ENCODE data around the gene PKP3.

The PKP3 gene

DNA sequence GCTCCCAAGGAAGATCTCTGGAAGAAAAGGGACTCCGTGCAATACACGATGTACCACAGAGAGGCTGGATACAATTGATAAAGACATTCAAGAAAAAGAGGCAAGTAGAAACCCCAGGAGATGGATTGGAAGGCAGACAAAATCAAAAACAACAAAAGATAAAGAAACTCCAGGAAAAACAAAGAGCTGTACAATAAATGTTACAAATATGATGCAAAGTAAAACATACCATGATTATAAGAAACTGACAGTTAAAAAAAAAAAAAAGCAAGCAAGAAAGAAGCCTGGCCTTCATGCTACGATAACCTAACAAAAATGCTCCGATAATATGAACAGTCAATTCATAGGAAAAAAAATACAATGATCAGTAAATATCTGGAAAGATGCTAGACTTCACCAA, 31.3 kb downstream of the PKP3 start:
- TF ChIP-seq ZFX (IDR thresholded peaks at IDR 0.05), result no peak
- TF ChIP-seq, protein P1, sequence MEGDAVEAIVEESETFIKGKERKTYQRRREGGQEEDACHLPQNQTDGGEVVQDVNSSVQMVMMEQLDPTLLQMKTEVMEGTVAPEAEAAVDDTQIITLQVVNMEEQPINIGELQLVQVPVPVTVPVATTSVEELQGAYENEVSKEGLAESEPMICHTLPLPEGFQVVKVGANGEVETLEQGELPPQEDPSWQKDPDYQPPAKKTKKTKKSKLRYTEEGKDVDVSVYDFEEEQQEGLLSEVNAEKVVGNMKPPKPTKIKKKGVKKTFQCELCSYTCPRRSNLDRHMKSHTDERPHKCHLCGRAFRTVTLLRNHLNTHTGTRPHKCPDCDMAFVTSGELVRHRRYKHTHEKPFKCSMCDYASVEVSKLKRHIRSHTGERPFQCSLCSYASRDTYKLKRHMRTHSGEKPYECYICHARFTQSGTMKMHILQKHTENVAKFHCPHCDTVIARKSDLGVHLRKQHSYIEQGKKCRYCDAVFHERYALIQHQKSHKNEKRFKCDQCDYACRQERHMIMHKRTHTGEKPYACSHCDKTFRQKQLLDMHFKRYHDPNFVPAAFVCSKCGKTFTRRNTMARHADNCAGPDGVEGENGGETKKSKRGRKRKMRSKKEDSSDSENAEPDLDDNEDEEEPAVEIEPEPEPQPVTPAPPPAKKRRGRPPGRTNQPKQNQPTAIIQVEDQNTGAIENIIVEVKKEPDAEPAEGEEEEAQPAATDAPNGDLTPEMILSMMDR (conservative IDR thresholded peaks at IDR 0.05), result no peak

DNA sequence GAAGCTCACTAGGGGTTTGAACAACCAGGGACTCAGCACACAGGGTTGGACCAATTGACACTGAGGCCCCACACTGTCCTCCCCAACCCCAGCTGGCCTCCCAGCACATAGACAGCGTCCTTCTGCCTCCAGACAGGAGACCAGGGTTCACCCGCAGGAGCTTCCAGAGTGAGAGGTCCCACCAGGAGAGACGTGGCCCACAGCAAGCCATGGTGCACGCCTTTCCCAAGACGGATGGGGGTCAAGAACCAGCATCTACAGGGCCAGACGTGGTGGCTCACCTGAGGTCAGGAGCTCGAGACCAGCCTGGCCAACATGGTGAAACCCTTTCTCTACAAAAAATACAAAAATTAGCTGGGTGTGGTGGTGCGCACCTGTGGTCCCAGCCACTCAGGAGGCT, 32.8 kb downstream of the PKP3 start:
- no peak overlapping the region for H3K27ac ChIP-seq
- TF ChIP-seq ZFX (IDR thresholded peaks at IDR 0.05), result no peak
- TF ChIP-seq, protein P1 (conservative IDR thresholded peaks at IDR 0.05), result no peak

More for the DNA sequence above, 31.3 kb downstream of the PKP3 start:
- H3K27ac ChIP-seq, result no peak overlapping the region

DNA sequence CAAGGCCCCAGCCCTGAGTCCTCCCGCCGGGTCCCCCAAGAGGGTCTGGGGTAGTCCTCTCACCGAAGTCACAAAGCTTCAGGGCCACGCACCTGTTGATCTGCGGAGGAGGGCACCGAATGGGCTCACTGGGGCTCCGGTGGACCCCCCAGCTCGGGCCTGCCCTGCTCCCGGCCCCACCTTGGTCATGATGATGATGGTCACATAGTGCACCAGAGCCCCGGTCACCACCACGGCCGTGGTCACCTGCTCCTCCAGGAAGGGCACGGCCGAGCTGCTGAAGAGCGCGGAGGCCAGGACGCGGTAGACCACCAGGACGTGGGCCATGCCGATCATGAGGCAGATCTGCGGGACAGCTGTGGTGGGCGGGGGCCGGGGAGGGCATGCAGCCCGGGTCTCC, 34.3 kb downstream of the PKP3 start:
- no peak overlapping the region for H3K27ac ChIP-seq
- no peak for TF ChIP-seq ZFX (IDR thresholded peaks at IDR 0.05)
- TF ChIP-seq, protein P1 (conservative IDR thresholded peaks at IDR 0.05), result no peak

DNA sequence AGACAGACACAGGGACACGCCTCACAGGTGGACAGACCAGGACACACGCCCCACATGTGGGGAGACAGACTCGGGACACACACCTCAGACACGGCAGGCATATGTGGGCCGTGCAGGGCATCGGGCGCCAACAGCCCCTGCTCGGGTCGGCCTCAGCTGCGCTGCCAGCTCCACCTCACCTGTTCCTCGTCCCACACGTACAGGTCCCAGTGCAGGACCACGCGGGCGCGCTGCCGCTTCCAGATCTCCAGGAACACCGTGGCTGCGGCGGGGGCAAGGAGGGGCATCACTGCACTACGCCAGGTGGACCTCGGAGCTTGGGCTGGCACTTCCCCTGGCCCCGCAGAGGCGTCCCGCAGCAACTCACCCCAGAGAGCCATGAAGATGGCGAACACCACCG, 35.4 kb downstream of the PKP3 start:
- TF ChIP-seq ZFX (IDR thresholded peaks at IDR 0.05), result no peak
- TF ChIP-seq, protein P1 (conservative IDR thresholded peaks at IDR 0.05), result no peak

DNA sequence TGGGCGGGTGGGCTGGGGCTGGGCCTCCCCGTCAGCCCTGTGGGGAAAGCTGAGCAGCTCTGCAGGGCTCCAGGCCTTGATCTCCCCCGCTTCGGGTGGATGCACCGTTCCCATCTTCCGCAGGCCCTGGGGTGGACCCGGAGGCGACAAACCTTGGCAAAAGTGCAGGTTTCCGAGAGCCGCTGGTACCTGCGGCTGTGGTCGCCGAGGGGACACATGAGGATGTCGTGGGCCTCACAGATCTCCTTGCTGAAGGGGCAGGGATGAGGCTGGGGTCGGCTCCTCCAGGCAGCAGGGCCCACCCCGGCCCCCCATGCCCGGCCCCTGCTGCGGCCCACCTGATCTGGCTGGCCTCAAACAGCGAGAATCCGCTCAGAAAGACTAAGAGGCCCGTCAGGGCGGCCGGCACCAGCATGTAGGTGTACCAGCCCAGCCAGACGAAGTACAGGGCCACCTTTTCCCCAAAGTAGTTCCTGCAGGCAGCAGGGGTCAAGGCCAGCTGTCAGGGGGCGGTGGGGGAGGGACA, 36.0 kb downstream of the PKP3 start:
- TF ChIP-seq, protein P1 (conservative IDR thresholded peaks at IDR 0.05), result no peak
- TF ChIP-seq ZFX (IDR thresholded peaks at IDR 0.05), result no peak

More for the DNA sequence above, 35.4 kb downstream of the PKP3 start:
- no peak overlapping the region for H3K27ac ChIP-seq

DNA sequence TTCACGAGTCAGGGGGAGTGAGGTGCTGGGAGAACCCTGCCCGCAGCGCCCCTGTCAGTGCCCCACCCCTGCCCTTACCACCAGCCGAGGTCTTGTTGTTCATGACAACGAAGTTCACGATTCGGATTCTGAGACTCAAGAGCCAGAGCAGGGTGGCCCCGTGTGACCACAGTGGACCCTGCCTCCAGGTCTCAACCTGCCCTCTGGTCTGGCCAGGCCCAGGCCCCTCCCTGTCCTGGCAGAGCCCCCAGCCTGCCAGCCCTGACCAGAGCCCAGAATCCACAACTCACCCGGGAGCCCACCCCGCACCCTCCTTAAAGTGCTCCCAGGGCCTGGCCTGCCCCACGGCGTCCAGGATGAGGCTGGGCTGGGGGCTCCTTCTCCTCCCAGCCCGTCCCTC, 37.9 kb downstream of the PKP3 start:
- TF ChIP-seq, protein P1 (conservative IDR thresholded peaks at IDR 0.05), result no peak
- no peak for TF ChIP-seq ZFX (IDR thresholded peaks at IDR 0.05)
- no peak overlapping the region for H3K27ac ChIP-seq

More for the DNA sequence above, 36.0 kb downstream of the PKP3 start:
- H3K27ac ChIP-seq, result no peak overlapping the region

DNA sequence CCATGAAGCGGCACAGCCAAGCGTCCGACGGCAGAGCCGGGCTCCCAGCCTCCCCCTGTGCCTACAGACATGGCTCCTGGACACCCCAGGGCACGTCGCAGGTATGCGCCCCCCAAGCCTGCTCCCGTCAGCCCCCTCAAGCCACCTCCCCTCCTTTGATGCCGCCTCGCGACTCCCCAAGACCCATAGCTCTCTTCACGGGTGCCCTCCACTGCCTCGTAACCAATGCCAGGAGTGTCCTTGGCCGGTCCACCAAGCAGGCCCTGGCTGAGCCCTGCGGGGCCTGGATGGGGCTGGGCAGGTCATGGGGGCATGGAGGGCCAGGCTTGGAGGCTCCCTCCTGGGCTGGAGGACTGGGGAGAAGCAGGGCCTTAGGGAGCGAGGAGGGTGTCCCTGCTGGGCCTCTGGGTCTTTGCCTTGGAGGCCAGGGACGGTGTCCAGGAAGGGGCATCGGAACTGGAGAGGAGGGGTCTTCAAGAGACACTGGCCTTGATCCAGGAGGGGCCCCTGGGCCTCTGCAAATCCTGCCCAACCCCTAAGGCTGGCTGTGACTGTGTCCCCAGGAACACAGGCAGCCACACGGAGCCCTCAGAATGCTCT, 38.6 kb downstream of the PKP3 start:
- H3K27ac ChIP-seq, result no peak overlapping the region
- TF ChIP-seq ZFX (IDR thresholded peaks at IDR 0.05), result no peak
- TF ChIP-seq, protein P1 (conservative IDR thresholded peaks at IDR 0.05), result no peak
